HUES6 (cell line): ENCODE results near the gene HSPG2.
"Not testable (repeated sequence)": the region's sequence is repeated elsewhere in the genome, so short reads cannot be mapped to it uniquely, and the experiment has no call there.

Source experiments
- H3K27ac ChIP-seq: 2 replicates; pipeline ENCODE4 v1.7.0; 2013; ENCODE audit warnings: low read depth, mild to moderate bottlenecking, low read length, inconsistent platforms
- H3K27me3 ChIP-seq: 2 replicates; pipeline ENCODE4 v1.6.1; 2013; ENCODE audit warnings: low read length; ENCODE audit not compliant: control insufficient read depth, insufficient read depth
- H3K36me3 ChIP-seq: 2 replicates; pipeline ENCODE4 v1.6.1; 2013; ENCODE audit warnings: low read length; ENCODE audit not compliant: control insufficient read depth, insufficient read depth
- H3K4me1 ChIP-seq: 2 replicates; pipeline ENCODE4 v1.6.1; 2013; ENCODE audit warnings: low read length; ENCODE audit not compliant: control insufficient read depth, insufficient read depth
- H3K4me3 ChIP-seq: 2 replicates; pipeline ENCODE4 v1.5.1; 2013; ENCODE audit warnings: low read depth, low read length
- H3K9ac ChIP-seq: one replicate; pipeline ENCODE4 v1.6.1; 2013; ENCODE audit warnings: mild to moderate bottlenecking, low read length
- H3K9me3 ChIP-seq: 2 replicates; pipeline ENCODE4 v1.6.1; 2013; ENCODE audit warnings: low read depth, low read length; ENCODE audit not compliant: control insufficient read depth, insufficient read depth

Gene HSPG2

GRCh38 chr1:21834094-21834493, 103.0 kb downstream of the HSPG2 start:
- H3K9ac ChIP-seq, result no peak overlapping the region
- H3K4me3 ChIP-seq, result no peak overlapping the region
- H3K36me3 ChIP-seq, result peaks cover 92% of the 10 kb centered on the region

GRCh38 chr1:21833392-21833976, 103.6 kb downstream of the HSPG2 start:
- Histone ChIP-seq H3K4me1 (no peaks in the 10 kb centered on the region), H3K27ac (no peak overlapping the region), H3K4me3 (no peak overlapping the region), H3K36me3 (peaks cover 92% of the 10 kb centered on the region), H3K9me3 (peaks cover 11% of the 10 kb centered on the region; the same call in 1 of the 2 replicates), H3K9ac (no peak overlapping the region), H3K27me3 (no peaks in the 10 kb centered on the region)

More at GRCh38 chr1:21834094-21834493, 103.0 kb downstream of the HSPG2 start:
- no peaks in the 10 kb centered on the region for H3K27me3 ChIP-seq
- H3K9me3 ChIP-seq, result peaks cover 11% of the 10 kb centered on the region; the same call in 1 of the 2 replicates
- no peaks in the 10 kb centered on the region for H3K4me1 ChIP-seq
- H3K27ac ChIP-seq, result no peak overlapping the region

GRCh38 chr1:21831454-21831970, 105.6 kb downstream of the HSPG2 start:
- Histone ChIP-seq H3K9me3 (peaks cover 11% of the 10 kb centered on the region; the same call in 1 of the 2 replicates), H3K27ac (no peak overlapping the region), H3K4me3 (no peak overlapping the region), H3K4me1 (no peaks in the 10 kb centered on the region), H3K9ac (no peak overlapping the region), H3K27me3 (no peaks in the 10 kb centered on the region), H3K36me3 (peaks cover 92% of the 10 kb centered on the region)

GRCh38 chr1:21830792-21831453, 106.2 kb downstream of the HSPG2 start:
- no peak overlapping the region for H3K27ac ChIP-seq
- no peak overlapping the region for H3K4me3 ChIP-seq
- no peaks in the 10 kb centered on the region for H3K27me3 ChIP-seq
- peaks cover 91% of the 10 kb centered on the region for H3K36me3 ChIP-seq
- H3K9ac ChIP-seq, result no peak overlapping the region
- no peaks in the 10 kb centered on the region for H3K4me1 ChIP-seq
- H3K9me3 ChIP-seq, result peaks cover 11% of the 10 kb centered on the region; the same call in 1 of the 2 replicates

- H3K4me3 ChIP-seq, result no peak overlapping the region
- H3K4me1 ChIP-seq, result no peaks in the 10 kb centered on the region
- peaks cover 6% of the 10 kb centered on the region; the same call in 1 of the 2 replicates for H3K9me3 ChIP-seq
- H3K36me3 ChIP-seq, result peaks cover 88% of the 10 kb centered on the region
- H3K27ac ChIP-seq, result no peak overlapping the region
- no peak overlapping the region for H3K9ac ChIP-seq
- H3K27me3 ChIP-seq, result no peaks in the 10 kb centered on the region
Measured at GRCh38 chr1:21829294-21829693, 107.8 kb downstream of the HSPG2 start.

GRCh38 chr1:21828506-21829210, 108.5 kb downstream of the HSPG2 start:
- Histone ChIP-seq H3K4me3 (no peak overlapping the region), H3K9me3 (no peaks in the 10 kb centered on the region), H3K9ac (no peak overlapping the region), H3K36me3 (peaks cover 85% of the 10 kb centered on the region), H3K4me1 (no peaks in the 10 kb centered on the region), H3K27me3 (no peaks in the 10 kb centered on the region), H3K27ac (no peak overlapping the region)

- Histone ChIP-seq H3K27ac (no peak overlapping the region), H3K4me3 (no peak overlapping the region), H3K36me3 (peaks cover 84% of the 10 kb centered on the region), H3K27me3 (no peaks in the 10 kb centered on the region), H3K4me1 (no peaks in the 10 kb centered on the region), H3K9ac (no peak overlapping the region), H3K9me3 (no peaks in the 10 kb centered on the region)
Measured at GRCh38 chr1:21828075-21828474, 109.0 kb downstream of the HSPG2 start.

GRCh38 chr1:21827141-21827679, 109.9 kb downstream of the HSPG2 start:
- Histone ChIP-seq H3K36me3 (peaks cover 80% of the 10 kb centered on the region), H3K9me3 (no peaks in the 10 kb centered on the region), H3K4me3 (no peak overlapping the region)

GRCh38 chr1:21826694-21827093, 110.4 kb downstream of the HSPG2 start:
- H3K9ac ChIP-seq, H3K4me3 ChIP-seq, H3K27me3 ChIP-seq, H3K4me1 ChIP-seq, H3K27ac ChIP-seq, H3K9me3 ChIP-seq: not testable (repeated sequence)
- H3K36me3 ChIP-seq, result peaks cover 80% of the 10 kb centered on the region

More at GRCh38 chr1:21827141-21827679, 109.9 kb downstream of the HSPG2 start:
- H3K4me1 ChIP-seq, result peaks cover 1% of the 10 kb centered on the region; the same call in 1 of the 2 replicates
- H3K9ac ChIP-seq, result no peak overlapping the region
- no peak overlapping the region for H3K27ac ChIP-seq
- no peaks in the 10 kb centered on the region for H3K27me3 ChIP-seq

GRCh38 chr1:21825393-21825792, 111.7 kb downstream of the HSPG2 start:
- peaks cover 69% of the 10 kb centered on the region for H3K36me3 ChIP-seq
- H3K4me3 ChIP-seq, result no peak overlapping the region
- H3K9me3 ChIP-seq, result no peaks in the 10 kb centered on the region
- H3K4me1 ChIP-seq, result peaks cover 2% of the 10 kb centered on the region; the same call in 1 of the 2 replicates
- H3K27ac ChIP-seq, result no peak overlapping the region
- no peaks in the 10 kb centered on the region for H3K27me3 ChIP-seq
- no peak overlapping the region for H3K9ac ChIP-seq
